Measurements from ENCODE around the gene LDLRAD4. TPM values are rescaled to one million over a fixed set of nuclear protein-coding genes. Genes with fewer than 3 reads are reported as not detected.

Gene LDLRAD4
- total RNA-seq, 1 donor from 2014 or later, result 18.4 TPM

DNA sequence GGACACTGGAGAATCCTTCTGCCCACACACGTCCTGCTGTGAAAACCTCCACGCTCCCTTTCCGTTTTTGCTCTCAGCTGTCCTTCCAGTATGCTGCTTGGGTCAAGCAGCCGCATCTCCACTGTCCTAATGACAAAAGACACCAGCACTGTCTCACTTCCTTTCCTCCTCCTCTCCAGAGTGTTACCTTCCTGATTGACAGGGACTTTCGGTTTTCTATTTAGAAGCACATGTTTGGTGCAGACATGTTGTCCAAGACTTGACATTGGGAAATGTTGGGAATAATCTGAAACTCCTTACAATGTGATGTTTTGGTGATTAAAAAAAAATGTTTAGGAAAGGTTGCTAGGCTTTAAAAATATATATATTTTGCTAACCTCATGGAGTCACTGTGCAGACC lies 281.2 kb downstream of the LDLRAD4 start:
- no peaks in the 10 kb centered on the region for H3K27me3 ChIP-seq
- H3K9me3 ChIP-seq, result no peaks in the 10 kb centered on the region
- H3K4me3 ChIP-seq, result no peak overlapping the region
- intact Hi-C loops (cut with DNase I), result no loop called here
- H3K4me1 ChIP-seq, result peaks cover 7% of the 10 kb centered on the region
- no peak for DNase-seq
- no peaks in the 10 kb centered on the region for H3K36me3 ChIP-seq
- TF ChIP-seq, protein P1, sequence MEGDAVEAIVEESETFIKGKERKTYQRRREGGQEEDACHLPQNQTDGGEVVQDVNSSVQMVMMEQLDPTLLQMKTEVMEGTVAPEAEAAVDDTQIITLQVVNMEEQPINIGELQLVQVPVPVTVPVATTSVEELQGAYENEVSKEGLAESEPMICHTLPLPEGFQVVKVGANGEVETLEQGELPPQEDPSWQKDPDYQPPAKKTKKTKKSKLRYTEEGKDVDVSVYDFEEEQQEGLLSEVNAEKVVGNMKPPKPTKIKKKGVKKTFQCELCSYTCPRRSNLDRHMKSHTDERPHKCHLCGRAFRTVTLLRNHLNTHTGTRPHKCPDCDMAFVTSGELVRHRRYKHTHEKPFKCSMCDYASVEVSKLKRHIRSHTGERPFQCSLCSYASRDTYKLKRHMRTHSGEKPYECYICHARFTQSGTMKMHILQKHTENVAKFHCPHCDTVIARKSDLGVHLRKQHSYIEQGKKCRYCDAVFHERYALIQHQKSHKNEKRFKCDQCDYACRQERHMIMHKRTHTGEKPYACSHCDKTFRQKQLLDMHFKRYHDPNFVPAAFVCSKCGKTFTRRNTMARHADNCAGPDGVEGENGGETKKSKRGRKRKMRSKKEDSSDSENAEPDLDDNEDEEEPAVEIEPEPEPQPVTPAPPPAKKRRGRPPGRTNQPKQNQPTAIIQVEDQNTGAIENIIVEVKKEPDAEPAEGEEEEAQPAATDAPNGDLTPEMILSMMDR (IDR thresholded peaks at IDR 0.05), result no peak
- peak overlapping the region; percentile 51 for H3K27ac ChIP-seq
- ATAC-seq, result no peak

DNA sequence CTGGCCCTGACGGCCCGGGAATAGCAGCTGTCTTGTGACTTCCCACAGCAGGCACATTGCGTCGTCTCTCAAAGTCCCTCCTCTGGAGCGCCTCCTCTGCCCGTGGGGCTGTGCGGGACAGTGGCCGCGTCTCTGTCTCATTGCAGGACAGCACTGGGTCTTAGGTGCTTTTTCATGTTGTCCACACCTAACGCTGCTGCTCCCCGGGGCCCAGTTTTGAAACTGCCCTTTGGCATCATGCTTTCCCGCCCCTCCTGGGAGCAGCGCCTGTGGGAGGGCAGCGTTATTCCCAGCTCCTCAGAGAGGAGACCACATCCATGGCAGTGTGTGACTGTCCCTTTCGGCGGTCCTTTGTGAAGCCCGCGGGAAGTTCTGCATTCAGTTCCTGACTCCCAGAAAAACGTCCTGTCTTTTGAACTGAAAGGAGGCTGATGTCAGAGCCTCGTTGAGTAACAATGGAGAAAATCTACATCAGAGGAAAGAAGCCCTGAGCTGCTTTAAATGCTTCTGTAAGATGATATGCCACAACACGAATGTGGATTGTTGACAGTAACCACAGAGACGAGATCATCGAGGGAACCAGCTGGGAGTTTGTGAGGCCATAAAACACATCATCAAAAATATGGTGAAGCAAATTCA lies 281.8 kb downstream of the LDLRAD4 start:
- Histone ChIP-seq H3K9me3 (no peaks in the 10 kb centered on the region), H3K36me3 (no peaks in the 10 kb centered on the region), H3K4me3 (peak overlapping the region; percentile 25), H3K4me1 (peaks cover 7% of the 10 kb centered on the region), H3K27me3 (no peaks in the 10 kb centered on the region), H3K27ac (peak overlapping the region; percentile 51)
- intact Hi-C loops (cut with DNase I), result no loop called here
- ATAC-seq (peak; percentile 29), DNase-seq (no peak)
- TF ChIP-seq, protein P1 (IDR thresholded peaks at IDR 0.05), result no peak

DNA sequence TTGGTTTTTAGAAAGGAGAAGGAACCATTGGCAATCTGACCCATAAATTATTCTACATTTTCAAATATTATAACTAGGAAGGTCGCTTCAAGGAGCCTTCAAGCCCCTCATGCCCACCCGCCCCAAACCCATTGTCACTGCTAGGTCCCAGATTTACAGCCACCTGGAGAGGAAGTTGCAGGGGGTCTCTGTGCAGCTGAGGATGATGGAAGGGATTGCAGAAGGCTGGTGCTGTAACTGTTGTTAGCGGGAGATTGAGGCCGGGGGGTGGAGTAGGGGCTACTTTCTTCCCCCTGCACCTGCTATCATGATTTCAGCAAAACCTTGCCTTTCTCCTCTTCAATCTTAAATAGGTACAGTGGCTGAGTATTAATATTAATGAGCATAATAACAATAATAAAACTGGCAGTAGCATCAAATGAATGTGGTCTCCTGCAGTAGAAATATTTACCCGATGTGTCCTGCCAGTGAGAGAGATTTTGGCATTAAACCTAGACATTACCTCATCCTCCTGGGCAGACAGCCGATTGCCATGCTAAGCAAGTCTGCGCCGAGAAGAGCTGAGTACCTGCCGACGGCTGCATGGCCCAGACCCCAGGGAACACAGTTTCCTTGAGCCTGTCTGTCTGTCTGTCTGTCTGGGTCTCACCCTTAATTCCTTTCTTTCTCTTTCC lies 282.4 kb downstream of the LDLRAD4 start:
- TF ChIP-seq, protein P1 (IDR thresholded peaks at IDR 0.05), result no peak
- Histone ChIP-seq H3K27ac (no peak overlapping the region), H3K4me3 (peak overlapping the region; percentile 25), H3K27me3 (no peaks in the 10 kb centered on the region), H3K36me3 (no peaks in the 10 kb centered on the region), H3K4me1 (peaks cover 7% of the 10 kb centered on the region), H3K9me3 (no peaks in the 10 kb centered on the region)
- intact Hi-C loops (cut with DNase I), result no loop called here
- ATAC-seq (peak; percentile 89), DNase-seq (no peak)

DNA sequence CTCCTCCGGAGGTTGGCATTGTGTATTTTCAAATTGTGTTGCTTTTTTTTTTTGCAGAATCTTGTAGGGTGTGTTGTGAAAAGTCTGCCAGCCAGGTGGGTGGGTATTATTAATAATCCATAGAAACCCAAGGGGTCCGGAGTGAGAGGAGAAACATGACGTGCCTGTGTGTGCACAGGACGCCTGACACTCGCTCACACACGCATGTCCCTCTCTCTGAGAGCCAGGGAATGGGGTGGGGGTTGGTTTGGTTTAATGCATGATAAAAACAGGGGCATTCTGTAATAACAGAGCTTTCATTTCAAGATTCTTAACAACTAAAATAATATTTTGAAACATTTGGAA lies 283.0 kb downstream of the LDLRAD4 start:
- DNase-seq (no peak), ATAC-seq (no peak)
- no peaks in the 10 kb centered on the region for H3K27me3 ChIP-seq
- TF ChIP-seq, protein P1 (IDR thresholded peaks at IDR 0.05), result no peak
- peaks cover 7% of the 10 kb centered on the region for H3K4me1 ChIP-seq
- no peaks in the 10 kb centered on the region for H3K36me3 ChIP-seq
- H3K4me3 ChIP-seq, result no peak overlapping the region
- H3K27ac ChIP-seq, result no peak overlapping the region
- intact Hi-C loops (cut with DNase I), result no loop called here
- H3K9me3 ChIP-seq, result no peaks in the 10 kb centered on the region

DNA sequence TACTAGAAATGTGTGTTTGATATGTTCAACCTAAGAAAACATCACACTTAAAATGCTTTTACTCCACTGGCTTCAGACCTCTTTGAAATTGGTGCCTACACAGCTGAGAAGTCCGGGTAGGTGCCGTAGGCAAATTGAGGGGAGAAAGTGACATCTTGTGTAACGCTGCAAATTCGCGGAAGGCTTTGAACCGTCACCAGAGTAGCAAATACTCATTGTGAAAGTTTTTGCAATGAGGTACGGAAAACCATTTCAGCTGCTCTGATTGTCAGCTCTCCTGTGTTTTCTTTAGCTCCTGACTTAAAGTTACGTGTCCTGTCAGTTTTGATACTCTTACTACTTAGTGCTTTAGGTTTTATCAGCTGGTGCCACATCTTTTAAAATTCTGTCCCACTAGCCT lies 283.3 kb downstream of the LDLRAD4 start:
- no peak overlapping the region for H3K27ac ChIP-seq
- H3K4me1 ChIP-seq, result peaks cover 7% of the 10 kb centered on the region
- TF ChIP-seq, protein P1 (IDR thresholded peaks at IDR 0.05), result no peak
- H3K4me3 ChIP-seq, result no peak overlapping the region
- H3K36me3 ChIP-seq, result no peaks in the 10 kb centered on the region
- ATAC-seq, result peak; percentile 28
- intact Hi-C loops (cut with DNase I), result no loop called here
- no peaks in the 10 kb centered on the region for H3K9me3 ChIP-seq
- no peak for DNase-seq
- H3K27me3 ChIP-seq, result no peaks in the 10 kb centered on the region

All from upper lobe of right lung (tissue), 1 donor.